Measurements from ENCODE around the gene HSPB2.

Gene HSPB2

GRCh38 chr11:111939836-111940604, 27.5 kb downstream of the HSPB2 start:
- H3K27me3 Mint-ChIP-seq: no peaks in the 10 kb centered on the region
- H3K4me1 Mint-ChIP-seq (ENCODE audit: low read depth): peaks cover 64% of the 10 kb centered on the region
- peak overlapping the region; percentile 18 for H3K4me3 Mint-ChIP-seq
- H3K9me3 Mint-ChIP-seq (ENCODE audit: low read depth): no peaks in the 10 kb centered on the region
- peak overlapping the region; percentile 54 for H3K27ac Mint-ChIP-seq
- H3K36me3 Mint-ChIP-seq: peaks cover 11% of the 10 kb centered on the region

GRCh38 chr11:111941963-111942362, 29.4 kb downstream of the HSPB2 start:
- Mint-ChIP-seq H3K4me1 (ENCODE audit: low read depth) (peaks cover 54% of the 10 kb centered on the region), H3K27ac (peak overlapping the region; percentile 81), H3K36me3 (peaks cover 11% of the 10 kb centered on the region)

DNA sequence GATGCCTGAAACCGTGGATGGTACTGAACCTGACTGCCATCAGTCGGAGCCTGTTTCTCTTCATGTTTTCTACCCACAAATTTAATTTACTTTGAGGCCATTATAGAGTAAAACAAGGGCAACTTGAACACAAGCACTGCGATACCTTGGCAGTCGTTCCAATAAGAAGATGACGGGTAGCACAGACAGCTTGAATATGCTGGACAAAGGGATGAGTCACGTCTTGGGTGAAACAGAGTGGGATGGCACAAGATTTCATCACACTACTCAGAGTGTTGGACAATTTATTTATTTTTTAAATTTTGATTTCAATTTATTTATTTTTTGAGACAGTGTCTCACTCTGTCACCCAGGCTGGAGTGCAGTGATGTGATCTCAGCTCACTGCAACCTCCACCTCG, 30.3 kb downstream of the HSPB2 start:
- Mint-ChIP-seq H3K4me3 (no peak overlapping the region), H3K27ac (peak overlapping the region; percentile 81), H3K9me3 (ENCODE audit: low read depth) (no peaks in the 10 kb centered on the region), H3K27me3 (no peaks in the 10 kb centered on the region), H3K4me1 (ENCODE audit: low read depth) (peaks cover 51% of the 10 kb centered on the region), H3K36me3 (peaks cover 11% of the 10 kb centered on the region)

More at GRCh38 chr11:111941963-111942362, 29.4 kb downstream of the HSPB2 start:
- H3K4me3 Mint-ChIP-seq: no peak overlapping the region
- no peaks in the 10 kb centered on the region for H3K27me3 Mint-ChIP-seq
- no peaks in the 10 kb centered on the region for H3K9me3 Mint-ChIP-seq (ENCODE audit: low read depth)

DNA sequence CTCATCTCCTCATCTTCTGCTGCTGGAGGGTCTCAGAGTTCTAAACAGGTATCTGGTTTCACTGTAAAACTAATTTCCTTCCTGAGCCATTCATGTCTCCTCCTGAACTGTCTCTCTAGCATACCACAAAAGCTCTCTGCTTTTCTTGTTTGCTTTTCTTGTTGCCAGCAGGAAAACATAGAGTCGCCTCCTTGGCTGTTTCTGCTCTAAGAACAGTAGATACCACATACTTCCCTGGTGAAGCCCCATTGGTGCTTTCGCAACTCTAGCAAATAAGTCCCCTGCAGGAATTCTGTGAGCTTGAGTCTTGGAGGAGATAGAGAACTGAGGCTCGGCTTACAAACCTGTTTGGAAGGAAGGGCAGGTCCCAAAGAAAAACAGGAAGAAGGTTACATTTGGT, 31.6 kb downstream of the HSPB2 start:
- H3K36me3 Mint-ChIP-seq: peaks cover 12% of the 10 kb centered on the region
- no peaks in the 10 kb centered on the region for H3K9me3 Mint-ChIP-seq (ENCODE audit: low read depth)
- H3K27ac Mint-ChIP-seq: peak overlapping the region; percentile 99
- peak overlapping the region; percentile 78 for H3K4me3 Mint-ChIP-seq
- H3K27me3 Mint-ChIP-seq: no peaks in the 10 kb centered on the region
- H3K4me1 Mint-ChIP-seq (ENCODE audit: low read depth): peaks cover 44% of the 10 kb centered on the region

GRCh38 chr11:111944651-111945051, 32.1 kb downstream of the HSPB2 start:
- Mint-ChIP-seq H3K27me3 (no peaks in the 10 kb centered on the region), H3K27ac (peak overlapping the region; percentile 99), H3K9me3 (ENCODE audit: low read depth) (no peaks in the 10 kb centered on the region), H3K36me3 (peaks cover 15% of the 10 kb centered on the region), H3K4me1 (ENCODE audit: low read depth) (peaks cover 45% of the 10 kb centered on the region), H3K4me3 (peak overlapping the region; percentile 78)

- Mint-ChIP-seq H3K9me3 (ENCODE audit: low read depth) (no peaks in the 10 kb centered on the region), H3K4me3 (peak overlapping the region; percentile 78), H3K36me3 (peaks cover 18% of the 10 kb centered on the region), H3K4me1 (ENCODE audit: low read depth) (peaks cover 48% of the 10 kb centered on the region), H3K27ac (peak overlapping the region; percentile 99), H3K27me3 (no peaks in the 10 kb centered on the region)
These were observed 32.7 kb downstream of the HSPB2 start for GRCh38 chr11:111945198-111945597.

- H3K36me3 Mint-ChIP-seq: peaks cover 11% of the 10 kb centered on the region
- H3K27ac Mint-ChIP-seq: no peak overlapping the region
- H3K4me1 Mint-ChIP-seq (ENCODE audit: low read depth): peaks cover 40% of the 10 kb centered on the region
- no peaks in the 10 kb centered on the region for H3K27me3 Mint-ChIP-seq
- no peak overlapping the region for H3K4me3 Mint-ChIP-seq
- no peaks in the 10 kb centered on the region for H3K9me3 Mint-ChIP-seq (ENCODE audit: low read depth)
These were observed 34.0 kb downstream of the HSPB2 start for GRCh38 chr11:111946499-111946898.

DNA sequence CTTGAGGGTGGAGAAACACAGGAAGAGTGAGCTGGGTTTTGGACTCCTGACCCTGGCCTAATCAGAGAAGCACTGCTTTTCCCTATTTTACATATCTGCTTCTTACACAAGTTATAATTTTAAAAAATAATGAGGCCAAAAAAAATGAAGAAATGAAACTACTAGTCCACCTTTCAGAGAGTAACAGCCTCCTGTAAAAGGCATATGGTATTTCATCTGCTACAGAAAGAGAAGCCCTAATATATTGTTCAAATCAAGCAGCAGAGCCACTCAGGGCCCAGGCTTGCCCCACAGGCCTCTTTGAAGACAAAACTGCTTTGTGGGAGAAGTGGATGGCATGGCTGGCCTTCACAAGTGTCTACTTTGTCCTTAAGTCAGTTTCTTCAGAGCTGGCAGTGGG, 34.6 kb downstream of the HSPB2 start:
- H3K36me3 Mint-ChIP-seq: peaks cover 11% of the 10 kb centered on the region
- H3K4me3 Mint-ChIP-seq: no peak overlapping the region
- no peaks in the 10 kb centered on the region for H3K27me3 Mint-ChIP-seq
- peak overlapping the region; percentile 70 for H3K27ac Mint-ChIP-seq
- H3K9me3 Mint-ChIP-seq (ENCODE audit: low read depth): no peaks in the 10 kb centered on the region
- peaks cover 40% of the 10 kb centered on the region for H3K4me1 Mint-ChIP-seq (ENCODE audit: low read depth)

- Mint-ChIP-seq H3K4me1 (ENCODE audit: low read depth) (peaks cover 24% of the 10 kb centered on the region), H3K27me3 (no peaks in the 10 kb centered on the region), H3K9me3 (ENCODE audit: low read depth) (no peaks in the 10 kb centered on the region), H3K36me3 (peaks cover 9% of the 10 kb centered on the region), H3K4me3 (peak overlapping the region; percentile 38), H3K27ac (peak overlapping the region; percentile 72)
These were observed 37.2 kb downstream of the HSPB2 start for GRCh38 chr11:111949519-111950426.

DNA sequence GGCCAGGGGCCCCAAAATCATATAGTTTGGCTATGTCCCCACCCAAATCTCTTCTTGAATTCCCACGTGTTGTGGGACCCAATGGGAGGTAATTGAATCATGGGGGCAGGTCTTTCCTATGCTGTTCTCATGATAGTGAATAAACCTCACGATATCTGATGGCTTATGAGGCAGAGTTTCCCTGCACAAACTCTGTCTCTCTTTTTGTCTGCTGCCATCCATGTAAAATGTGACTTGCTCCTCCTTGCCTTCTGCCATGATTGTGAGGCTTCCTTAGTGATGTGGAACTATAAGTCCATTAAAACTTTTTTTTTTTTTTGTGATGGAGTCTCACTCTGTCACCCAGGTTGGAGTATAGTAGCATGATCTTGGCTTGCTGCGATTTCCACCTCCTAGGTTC, 39.0 kb downstream of the HSPB2 start:
- no peaks in the 10 kb centered on the region for H3K9me3 Mint-ChIP-seq (ENCODE audit: low read depth)
- H3K27ac Mint-ChIP-seq: no peak overlapping the region
- H3K27me3 Mint-ChIP-seq: no peaks in the 10 kb centered on the region
- peaks cover 14% of the 10 kb centered on the region for H3K4me1 Mint-ChIP-seq (ENCODE audit: low read depth)
- no peak overlapping the region for H3K4me3 Mint-ChIP-seq
- peaks cover 9% of the 10 kb centered on the region for H3K36me3 Mint-ChIP-seq

- Mint-ChIP-seq H3K36me3 (peaks cover 8% of the 10 kb centered on the region), H3K4me3 (no peak overlapping the region), H3K27ac (no peak overlapping the region), H3K4me1 (ENCODE audit: low read depth) (peaks cover 8% of the 10 kb centered on the region), H3K27me3 (no peaks in the 10 kb centered on the region), H3K9me3 (ENCODE audit: low read depth) (no peaks in the 10 kb centered on the region)
These were observed 41.6 kb downstream of the HSPB2 start for GRCh38 chr11:111954154-111954553.

DNA sequence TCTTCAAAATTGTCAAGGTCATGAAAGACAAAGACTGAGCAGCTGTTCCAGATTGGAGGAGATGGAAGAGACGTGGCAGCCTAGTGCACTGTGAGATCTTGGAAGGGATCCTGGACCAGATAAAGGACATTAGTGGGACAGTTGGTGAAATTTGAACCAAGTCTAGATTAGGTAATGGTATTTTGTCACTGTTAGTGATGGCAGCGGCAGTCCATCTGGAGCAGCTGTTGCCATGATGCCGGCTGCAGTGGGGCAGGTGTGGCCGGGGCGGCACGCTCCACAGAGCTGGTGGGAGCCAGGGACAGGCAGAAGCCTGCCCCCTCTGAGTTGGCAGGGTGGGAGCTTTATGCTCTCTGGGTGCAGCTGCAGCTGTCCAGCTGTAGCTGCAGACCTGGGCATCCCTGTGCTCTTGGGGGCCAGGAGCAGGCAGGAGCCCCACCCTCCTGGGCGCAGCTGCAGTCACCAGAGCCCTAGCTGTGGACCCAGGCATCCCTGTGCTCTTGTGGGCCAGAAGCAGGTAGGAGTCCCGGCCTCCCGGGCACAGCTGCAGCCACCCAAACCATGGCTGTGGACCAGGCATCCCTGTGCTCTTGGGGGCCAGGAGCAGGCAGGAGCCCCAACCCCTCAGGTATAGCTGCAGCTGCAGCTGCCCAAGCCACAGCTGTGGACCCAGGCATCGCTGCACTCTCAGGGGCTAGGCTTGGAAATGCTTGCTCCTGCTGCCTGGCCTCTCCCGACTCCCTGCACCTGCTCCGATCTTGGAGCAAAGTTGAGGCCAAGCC, 45.3 kb downstream of the HSPB2 start:
- Mint-ChIP-seq H3K9me3 (ENCODE audit: low read depth) (no peaks in the 10 kb centered on the region), H3K4me3 (no peak overlapping the region), H3K36me3 (peaks cover 2% of the 10 kb centered on the region), H3K27me3 (no peaks in the 10 kb centered on the region), H3K4me1 (ENCODE audit: low read depth) (no peaks in the 10 kb centered on the region), H3K27ac (no peak overlapping the region)

DNA sequence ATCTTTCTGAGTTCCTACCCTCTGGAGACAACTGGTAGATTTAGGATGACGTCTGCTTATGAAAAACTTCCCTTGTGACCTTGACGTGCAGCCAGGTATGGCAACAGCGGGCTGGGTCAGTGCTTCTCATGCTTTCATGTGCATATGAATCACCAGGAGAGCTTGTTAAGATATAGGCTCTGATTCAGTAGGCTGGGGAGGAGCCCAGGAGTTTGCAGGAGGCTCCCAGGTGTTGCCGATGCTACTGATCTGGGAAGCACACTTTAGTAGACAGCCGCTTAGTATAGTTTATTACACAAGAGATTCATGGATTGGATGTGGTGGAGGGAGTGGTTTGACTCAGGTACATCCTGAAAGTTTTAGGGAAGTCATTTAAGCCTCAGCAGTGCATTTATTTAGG, 48.4 kb downstream of the HSPB2 start:
- Mint-ChIP-seq H3K9me3 (ENCODE audit: low read depth) (no peaks in the 10 kb centered on the region), H3K4me3 (no peak overlapping the region), H3K36me3 (peaks cover 5% of the 10 kb centered on the region), H3K27ac (no peak overlapping the region), H3K4me1 (ENCODE audit: low read depth) (peaks cover 3% of the 10 kb centered on the region), H3K27me3 (no peaks in the 10 kb centered on the region)

DNA sequence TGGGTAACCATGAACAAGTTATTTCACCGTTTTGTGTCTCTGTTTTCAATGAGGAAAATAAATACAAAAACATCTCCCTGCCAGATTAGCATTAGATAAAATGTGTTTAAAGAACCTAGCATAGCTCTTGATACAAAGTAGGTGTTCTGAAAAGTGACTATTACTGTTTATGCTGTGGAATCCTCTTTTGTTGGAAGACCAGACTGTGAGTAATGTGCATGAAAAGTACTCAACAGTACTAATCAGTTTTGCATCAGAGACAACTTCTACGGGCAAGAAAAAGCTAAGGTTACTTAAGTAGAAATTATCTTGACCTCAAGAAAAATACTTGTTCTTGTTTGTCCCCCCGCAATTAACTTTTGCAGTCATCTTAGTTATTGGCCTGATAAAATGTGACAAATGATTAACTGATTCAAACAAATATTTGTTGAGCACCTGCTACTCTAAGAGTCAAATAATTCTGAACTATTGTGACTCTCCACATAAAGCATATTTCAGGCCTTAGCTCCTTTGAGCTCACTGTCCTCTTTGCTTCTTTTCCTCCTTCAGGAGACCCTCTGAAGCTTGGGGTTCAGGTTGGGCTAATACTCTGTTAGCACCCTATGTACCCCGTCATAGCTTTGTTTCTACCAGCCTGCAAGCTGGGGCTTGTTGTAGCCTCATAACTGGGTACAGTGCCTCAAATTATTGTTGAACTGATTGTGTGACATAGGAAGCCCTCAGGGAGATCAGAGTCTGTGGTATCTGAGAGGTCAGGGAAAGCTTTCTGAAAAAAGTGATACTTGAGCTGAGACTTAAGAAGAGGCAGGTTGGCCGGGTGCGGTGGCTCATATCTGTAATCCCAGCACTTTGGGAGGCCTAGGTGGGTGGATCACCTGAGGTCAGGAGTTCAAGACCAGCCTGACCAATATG, 49.1 kb downstream of the HSPB2 start:
- Mint-ChIP-seq H3K9me3 (ENCODE audit: low read depth) (no peaks in the 10 kb centered on the region), H3K4me3 (no peak overlapping the region), H3K27ac (no peak overlapping the region), H3K4me1 (ENCODE audit: low read depth) (peaks cover 3% of the 10 kb centered on the region), H3K27me3 (no peaks in the 10 kb centered on the region), H3K36me3 (peaks cover 5% of the 10 kb centered on the region)

Measured in activated naive CD8-positive, alpha-beta T cell (primary cell).